SK-N-SH (cell line): ENCODE results near the gene SLC34A3. TPM values are rescaled to one million over a fixed set of nuclear protein-coding genes. Genes with fewer than 3 reads are reported as not detected.

Source experiments
- CTCF ChIA-PET: fragments of 300-600, 350-600 bp; formaldehyde crosslinking; extraction: SDS; loops from one replicate; lab custom pipeline; 2021; lab: Yijun Ruan, JAX
- POLR2A ChIA-PET: fragments of 350-600 bp; sonication (Branson Sonifier 250); formaldehyde crosslinking; extraction: SDS; loops from one replicate; lab custom pipeline; 2020; ENCODE audit warnings: antibody characterized with exemption, inconsistent platforms; lab: Yijun Ruan, JAX
- DNase-seq: peaks from one replicate; pipeline ENCODE4 v3.0.0; 2012
- H2AFZ ChIP-seq: fragments of 200-600 bp; sonication (generic); 2 replicates; pipeline ENCODE4 v1.8.1; 2016; ENCODE audit warnings: antibody characterized with exemption, mild to moderate bottlenecking, low read depth
- H3F3A ChIP-seq: fragments of 200-600 bp; sonication (generic); replicated peaks from 2 replicates; pipeline ENCODE3; 2016; ENCODE audit warnings: antibody characterized with exemption, mild to moderate bottlenecking; ENCODE audit not compliant: insufficient read depth
- H3K27ac ChIP-seq, 2 experiments: fragments of 200-500 bp in 1 of 2; fragments of 200-600 bp in 1 of 2; sonication (Bioruptor generic) in 1 of 2; sonication (generic), shearing (Covaris generic) in 1 of 2; 2 replicates each; pipeline versions ENCODE4 v1.5.1 to v1.6.1; 2014 to 2016; ENCODE audit warnings: low read depth in 2 of 2, inconsistent platforms in 1 of 2, low read length in 1 of 2, mild to moderate bottlenecking in 1 of 2, mixed read lengths in 1 of 2
- H3K27me3 ChIP-seq: fragments of 200-600 bp; sonication (generic), shearing (Covaris generic); 2 replicates; pipeline ENCODE4 v1.6.1; 2016; ENCODE audit warnings: mixed run types; ENCODE audit not compliant: insufficient read depth
- H3K36me3 ChIP-seq, 2 experiments: fragments of 200-500 bp in 1 of 2; fragments of 200-600 bp in 1 of 2; sonication (Bioruptor generic) in 1 of 2; sonication (generic) in 1 of 2; replicated peaks in 1 of 2; 2 replicates each; pipeline versions ENCODE3 to v1.5.1; 2014 to 2016; ENCODE audit warnings: low read length in 1 of 2, mild to moderate bottlenecking in 1 of 2; ENCODE audit not compliant: insufficient read depth in 2 of 2, control insufficient read depth in 1 of 2
- H3K4me1 ChIP-seq, 2 experiments: fragments of 200-500 bp in 1 of 2; fragments of 200-600 bp in 1 of 2; sonication (Bioruptor generic) in 1 of 2; sonication (generic), shearing (Covaris generic) in 1 of 2; 2 replicates each; pipeline versions ENCODE4 v1.5.1 to v1.6.1; 2014 to 2016; ENCODE audit warnings: low read depth in 1 of 2, low read length in 1 of 2, mixed run types in 1 of 2; ENCODE audit not compliant: insufficient read depth in 2 of 2, control insufficient read depth in 1 of 2
- H3K4me2 ChIP-seq: fragments of 200-600 bp; sonication (generic), shearing (Covaris generic); 2 replicates; pipeline ENCODE4 v1.6.1; 2017; ENCODE audit warnings: mixed run types
- H3K4me3 ChIP-seq, 2 experiments: fragments of 200-500 bp in 1 of 2; fragments of 200-600 bp in 1 of 2; sonication (Bioruptor generic) in 1 of 2; sonication (generic), shearing (Covaris generic) in 1 of 2; 2 replicates each; pipeline versions ENCODE4 v1.5.1 to v1.8.1; 2014 to 2016; ENCODE audit warnings: low read depth in 2 of 2, inconsistent platforms in 1 of 2, low read length in 1 of 2, mild to moderate bottlenecking in 1 of 2, mixed read lengths in 1 of 2, moderate library complexity in 1 of 2
- H3K79me2 ChIP-seq: fragments of 200-600 bp; sonication (generic); 2 replicates; pipeline ENCODE4 v1.8.1; 2017; ENCODE audit warnings: mild to moderate bottlenecking; ENCODE audit not compliant: insufficient read depth
- H3K9ac ChIP-seq: fragments of 200-600 bp; sonication (generic); 2 replicates; pipeline ENCODE4 v1.6.1; 2017; ENCODE audit warnings: mixed run types
- H3K9me2 ChIP-seq: fragments of 200-600 bp; sonication (generic); 2 replicates; pipeline ENCODE4 v1.6.1; 2017; ENCODE audit warnings: mixed run types
- H3K9me3 ChIP-seq: fragments of 200-600 bp; sonication (generic); 2 replicates; pipeline ENCODE4 v1.6.1; 2017; ENCODE audit warnings: mixed run types, mild to moderate bottlenecking, moderate library complexity
- H4K20me1 ChIP-seq: fragments of 200-600 bp; sonication (generic); 2 replicates; pipeline ENCODE4 v1.6.1; 2017; ENCODE audit warnings: mild to moderate bottlenecking, mixed run types; ENCODE audit not compliant: insufficient read depth
- GABPA ChIP-seq: IDR thresholded peaks from 2 replicates; pipeline ENCODE4 v1.4.0; 2012; ENCODE audit warnings: low read depth, mild to moderate bottlenecking
- JUND ChIP-seq: IDR thresholded peaks from 2 replicates; pipeline ENCODE4 v1.4.0; 2012
- MEF2A ChIP-seq: IDR thresholded peaks from 2 replicates; pipeline ENCODE4 v1.4.0; 2012; ENCODE audit warnings: low read depth, borderline replicate concordance
- POLR2AphosphoS5 ChIP-seq: IDR thresholded peaks from 2 replicates; pipeline ENCODE4 v1.6.1; 2012; ENCODE audit warnings: low read depth, low read length
- RAD21 ChIP-seq: IDR thresholded peaks from 2 replicates; pipeline ENCODE4 v1.6.1; 2012; ENCODE audit warnings: mild to moderate bottlenecking, low read length
- WGBS: methylation state at CpG from one replicate; pipeline ENCODE4 v1.1.6; 2017; ENCODE audit warnings: low lambda C conversion rate; 5-methylcytosine and 5-hydroxymethylcytosine counted together
- polyA plus RNA-seq, 3 experiments: library from polyadenylated mRNA; depleted of rRNA; stranded (reverse); fragments of >200 nt; gene quantifications; 2 replicates each; pipeline ENCODE4 v1.2.3, GENCODE V29; 2012
- TF ChIP-seq, protein P1 (sequence below): IDR thresholded peaks from 2 replicates; pipeline ENCODE4 v1.4.0; 2012; ENCODE audit warnings: low read depth, borderline replicate concordance
- TF ChIP-seq, protein P2 (sequence below): fragments of 200-600 bp; sonication (generic); IDR thresholded peaks from 2 replicates; pipeline ENCODE4 v1.6.1; 2017; ENCODE audit warnings: antibody characterized with exemption, mild to moderate bottlenecking, moderate library complexity

Gene SLC34A3
- polyA plus RNA-seq, 1 of the 3 experiments (the other 2 are of a cell fraction): not detected

DNA sequence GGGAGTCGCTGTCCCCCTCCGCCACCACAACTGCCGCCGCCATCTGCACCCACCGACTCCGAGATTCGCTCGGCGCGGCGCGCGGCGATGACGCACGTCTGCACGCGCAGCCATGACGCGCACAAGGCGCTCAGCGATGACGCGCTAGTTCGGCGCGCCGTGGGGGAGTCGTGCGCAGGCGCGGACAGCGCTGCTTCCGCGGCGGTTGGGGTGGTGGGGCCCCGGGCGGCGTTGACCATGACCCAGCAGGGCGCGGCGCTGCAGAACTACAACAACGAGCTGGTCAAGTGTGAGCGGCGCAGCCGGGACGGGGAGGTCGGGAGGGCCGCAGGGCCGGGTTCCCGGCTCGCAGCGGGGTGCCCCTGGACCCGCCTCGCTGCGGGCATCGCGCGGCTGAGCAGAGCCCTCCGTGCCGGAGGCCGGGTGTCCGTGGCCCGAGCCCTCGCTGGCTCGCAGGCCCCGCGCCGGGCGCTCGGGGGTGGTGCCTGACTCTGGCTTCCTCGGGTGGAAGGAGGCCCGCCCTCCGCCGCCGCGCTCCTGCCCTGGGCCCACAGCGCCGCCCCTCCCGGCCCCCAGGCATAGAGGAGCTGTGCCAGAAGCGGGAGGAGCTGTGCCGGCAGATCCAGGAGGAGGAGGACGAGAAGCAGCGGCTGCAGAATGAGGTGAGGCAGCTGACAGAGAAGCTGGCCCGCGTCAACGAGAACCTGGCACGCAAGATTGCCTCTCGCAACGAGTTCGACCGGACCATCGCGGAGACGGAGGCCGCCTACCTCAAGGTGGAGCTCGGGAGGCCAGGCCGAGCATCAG, 42.0 kb upstream of the SLC34A3 start, which contains the start of the genes ANAPC2 and SSNA1 (continued):
- peak; percentile 87 for TF ChIP-seq POLR2AphosphoS5
- peak; percentile 54 for TF ChIP-seq GABPA
- peak; percentile 53 for TF ChIP-seq RAD21

DNA sequence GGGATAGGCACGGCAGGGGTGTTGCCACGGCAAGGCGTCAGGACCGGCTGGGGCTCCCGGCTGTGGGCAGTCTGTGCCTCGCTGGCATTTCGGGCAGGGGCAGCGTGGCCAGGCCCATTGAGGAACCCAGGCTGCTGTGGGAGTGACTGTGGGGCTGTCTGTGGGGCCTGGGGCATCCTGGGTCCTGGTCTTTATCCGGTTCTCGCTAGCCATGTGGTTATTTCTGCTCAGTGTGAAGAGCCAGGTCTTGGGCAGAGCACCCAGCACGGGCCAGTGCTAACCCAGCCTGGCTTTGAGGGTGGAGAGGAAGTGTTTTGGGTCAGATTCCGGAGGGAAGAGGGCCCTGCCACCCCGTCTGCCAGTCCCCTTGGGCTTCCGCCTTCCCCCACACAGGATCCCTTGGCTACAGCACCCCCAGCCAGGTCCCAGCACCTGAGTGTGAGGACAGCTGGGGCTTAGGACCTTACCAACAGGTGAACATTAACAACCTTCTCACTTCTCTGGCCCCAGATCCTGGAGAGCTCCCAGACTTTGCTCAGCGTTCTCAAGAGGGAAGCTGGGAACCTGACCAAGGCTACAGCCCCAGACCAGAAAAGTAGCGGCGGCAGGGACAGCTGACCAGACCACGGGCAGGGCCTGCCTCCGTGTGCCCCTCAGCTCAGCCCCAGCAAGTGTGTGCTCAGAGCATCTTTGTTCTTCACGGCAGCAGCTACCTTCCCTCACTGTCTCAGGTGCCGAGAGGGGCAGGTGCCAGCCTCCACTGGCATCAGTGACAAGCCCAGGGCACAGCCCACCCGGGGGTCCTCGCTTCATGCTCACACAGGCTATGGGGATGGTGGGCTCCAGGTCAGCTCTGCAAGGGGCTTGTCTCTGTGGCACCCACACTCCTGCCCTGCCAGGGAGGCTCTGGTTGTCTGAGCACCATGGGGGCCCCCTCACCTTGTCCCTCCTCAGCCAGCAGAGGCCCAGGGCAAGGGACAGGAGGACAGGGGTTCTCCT, 41.1 kb upstream of the SLC34A3 start:
- CTCF ChIA-PET: interaction anchor here (0.8 to 3.5 kb wide), 21 partner anchors 8 to 347 kb away, joined by 3 to 24 read pairs (median 4); partner anchors contain the start of genes CYSRT1, LRRC26, NDOR1 and RNF224
- Histone ChIP-seq H3K9ac (peak overlapping the region; percentile 85), H3K9me3 (no peaks in the 10 kb centered on the region), H2AFZ (no peak overlapping the region), H3K4me2 (peak overlapping the region; percentile 99), H4K20me1 (peaks cover 34% of the 10 kb centered on the region), H3K4me3 (peak overlapping the region; percentile 71 to 84), H3K36me3 (peaks cover 3 to 32% of the 10 kb centered on the region in 2 experiments), H3F3A (peaks cover 16% of the 10 kb centered on the region), H3K27ac (peak overlapping the region; percentile 91 to 95), H3K4me1 (peaks cover 12 to 33% of the 10 kb centered on the region in 2 experiments; a peak in 3 of 4 replicates), H3K9me2 (no peaks in the 10 kb centered on the region), H3K79me2 (peaks cover 64% of the 10 kb centered on the region), H3K27me3 (no peaks in the 10 kb centered on the region)
- TF ChIP-seq MEF2A (no peak), JUND (no peak), GABPA (no peak)
- TF ChIP-seq, protein P1, sequence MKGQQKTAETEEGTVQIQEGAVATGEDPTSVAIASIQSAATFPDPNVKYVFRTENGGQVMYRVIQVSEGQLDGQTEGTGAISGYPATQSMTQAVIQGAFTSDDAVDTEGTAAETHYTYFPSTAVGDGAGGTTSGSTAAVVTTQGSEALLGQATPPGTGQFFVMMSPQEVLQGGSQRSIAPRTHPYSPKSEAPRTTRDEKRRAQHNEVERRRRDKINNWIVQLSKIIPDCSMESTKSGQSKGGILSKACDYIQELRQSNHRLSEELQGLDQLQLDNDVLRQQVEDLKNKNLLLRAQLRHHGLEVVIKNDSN: no peak
- TF ChIP-seq, protein P2, sequence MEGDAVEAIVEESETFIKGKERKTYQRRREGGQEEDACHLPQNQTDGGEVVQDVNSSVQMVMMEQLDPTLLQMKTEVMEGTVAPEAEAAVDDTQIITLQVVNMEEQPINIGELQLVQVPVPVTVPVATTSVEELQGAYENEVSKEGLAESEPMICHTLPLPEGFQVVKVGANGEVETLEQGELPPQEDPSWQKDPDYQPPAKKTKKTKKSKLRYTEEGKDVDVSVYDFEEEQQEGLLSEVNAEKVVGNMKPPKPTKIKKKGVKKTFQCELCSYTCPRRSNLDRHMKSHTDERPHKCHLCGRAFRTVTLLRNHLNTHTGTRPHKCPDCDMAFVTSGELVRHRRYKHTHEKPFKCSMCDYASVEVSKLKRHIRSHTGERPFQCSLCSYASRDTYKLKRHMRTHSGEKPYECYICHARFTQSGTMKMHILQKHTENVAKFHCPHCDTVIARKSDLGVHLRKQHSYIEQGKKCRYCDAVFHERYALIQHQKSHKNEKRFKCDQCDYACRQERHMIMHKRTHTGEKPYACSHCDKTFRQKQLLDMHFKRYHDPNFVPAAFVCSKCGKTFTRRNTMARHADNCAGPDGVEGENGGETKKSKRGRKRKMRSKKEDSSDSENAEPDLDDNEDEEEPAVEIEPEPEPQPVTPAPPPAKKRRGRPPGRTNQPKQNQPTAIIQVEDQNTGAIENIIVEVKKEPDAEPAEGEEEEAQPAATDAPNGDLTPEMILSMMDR: 0 out of 2 replicates have a peak, but pooled peaks have one; percentile 2
- peak; percentile 72 for DNase-seq
- POLR2A ChIA-PET: interaction anchor here (0.7 to 2.7 kb wide), 8 partner anchors 9 to 60 kb away, joined by 3 to 20 read pairs (median 6); partner anchors contain the start of genes GRIN1, NDOR1, RNF224 and TMEM203
- 33% methylated on average over 18 of the region's 23 CpGs for WGBS
